Chondrocyte (in vitro differentiated cells): ENCODE measurements around the gene SIRPD. TPM values are rescaled to one million over a fixed set of nuclear protein-coding genes. Genes with fewer than 3 reads are reported as not detected.

Experiments
- DNase-seq: peaks from one replicate; pipeline ENCODE4 v3.0.0; 2021; ENCODE audit warnings: mixed read lengths, low spot score
- H3K27ac Mint-ChIP-seq: one replicate; pipeline ENCODE4 v1.8.0; 2021; ENCODE audit warnings: mild to moderate bottlenecking, moderate library complexity, mixed read lengths; ENCODE audit not compliant: unreplicated experiment
- H3K27me3 Mint-ChIP-seq: 2 replicates; pipeline ENCODE4 v1.8.0; 2021; ENCODE audit warnings: low read depth, mixed read lengths
- H3K36me3 Mint-ChIP-seq: 2 replicates; pipeline ENCODE4 v1.8.0; 2021; ENCODE audit warnings: low read depth, mixed read lengths
- H3K4me1 Mint-ChIP-seq: 2 replicates; pipeline ENCODE4 v1.8.0; 2021; ENCODE audit warnings: low read depth, mild to moderate bottlenecking, mixed read lengths
- H3K4me3 Mint-ChIP-seq: one replicate; pipeline ENCODE4 v1.8.0; 2021; ENCODE audit warnings: mild to moderate bottlenecking, moderate library complexity, mixed read lengths; ENCODE audit not compliant: unreplicated experiment
- H3K9me3 Mint-ChIP-seq: 2 replicates; pipeline ENCODE4 v1.8.0; 2021; ENCODE audit warnings: low read depth, mixed read lengths
- CTCF ChIP-seq: fragments of 200-600 bp; sonication (generic); IDR thresholded peaks from 2 replicates; pipeline ENCODE4 v1.5.0; 2021; ENCODE audit warnings: antibody characterized with exemption, mild to moderate bottlenecking, moderate library complexity
- total RNA-seq: library from RNA; stranded (reverse); gene quantifications from 3 replicates; pipeline ENCODE4 v1.2.1, GENCODE V29; 2021

The SIRPD gene
- total RNA-seq, 1 donor from 2014 or later = not detected

- DNase-seq = no peak
- Mint-ChIP-seq H3K9me3 (peaks cover 8% of the 10 kb centered on the region), H3K27ac (no peak overlapping the region), H3K4me1 (peaks cover 3% of the 10 kb centered on the region), H3K36me3 (peaks cover 3% of the 10 kb centered on the region), H3K27me3 (peaks cover 1% of the 10 kb centered on the region), H3K4me3 (no peak overlapping the region)
- TF ChIP-seq CTCF = no peak
These were observed 5.1 kb upstream of the SIRPD start for GRCh38 chr20:1562622-1563021.

- peaks cover 9% of the 10 kb centered on the region for H3K9me3 Mint-ChIP-seq
- peaks cover 1% of the 10 kb centered on the region for H3K27me3 Mint-ChIP-seq
- H3K4me3 Mint-ChIP-seq = no peak overlapping the region
- DNase-seq = no peak
- no peak for TF ChIP-seq CTCF
- peaks cover 3% of the 10 kb centered on the region for H3K36me3 Mint-ChIP-seq
- no peak overlapping the region for H3K27ac Mint-ChIP-seq
- no peaks in the 10 kb centered on the region for H3K4me1 Mint-ChIP-seq
These were observed 3.8 kb upstream of the SIRPD start for GRCh38 chr20:1561350-1561749.

- Mint-ChIP-seq H3K27ac (no peak overlapping the region), H3K27me3 (peaks cover 4% of the 10 kb centered on the region), H3K36me3 (no peaks in the 10 kb centered on the region), H3K9me3 (peaks cover 11% of the 10 kb centered on the region), H3K4me3 (no peak overlapping the region), H3K4me1 (no peaks in the 10 kb centered on the region)
- no peak for DNase-seq
- TF ChIP-seq CTCF = no peak
These were observed 1.6 kb downstream of the SIRPD start for GRCh38 chr20:1555952-1556351.

- no peak for DNase-seq
- TF ChIP-seq CTCF = no peak
- no peak overlapping the region for H3K4me3 Mint-ChIP-seq
- no peak overlapping the region for H3K27ac Mint-ChIP-seq
- H3K27me3 Mint-ChIP-seq = peaks cover 40% of the 10 kb centered on the region
- H3K4me1 Mint-ChIP-seq = no peaks in the 10 kb centered on the region
- no peaks in the 10 kb centered on the region for H3K9me3 Mint-ChIP-seq
- H3K36me3 Mint-ChIP-seq = no peaks in the 10 kb centered on the region
These were observed 17.6 kb downstream of the SIRPD start for GRCh38 chr20:1539816-1540419.

- Mint-ChIP-seq H3K4me1 (no peaks in the 10 kb centered on the region), H3K4me3 (no peak overlapping the region), H3K27me3 (peaks cover 31% of the 10 kb centered on the region), H3K27ac (no peak overlapping the region), H3K9me3 (no peaks in the 10 kb centered on the region), H3K36me3 (no peaks in the 10 kb centered on the region)
- no peak for DNase-seq
- no peak for TF ChIP-seq CTCF
These were observed 18.9 kb downstream of the SIRPD start for GRCh38 chr20:1538655-1539054.
